ENCODE measurements around the gene ZDHHC11B.
"Not testable (repeated sequence)": the region's sequence is repeated elsewhere in the genome, so short reads cannot be mapped to it uniquely, and the experiment has no call there.

Gene ZDHHC11B

GRCh38 chr5:774854-775505, 9.5 kb downstream of the ZDHHC11B start:
- H3K36me3 ChIP-seq (ENCODE audit: insufficient read depth, low read length); H3K4me3 ChIP-seq (ENCODE audit: low read length); H3K4me1 ChIP-seq (ENCODE audit: insufficient read depth, low read length); H3K27me3 ChIP-seq (ENCODE audit: insufficient read depth, low read length); H3K9ac ChIP-seq (ENCODE audit: low read depth, low read length); H3K27ac ChIP-seq (ENCODE audit: low read depth, low read length); H3K9me3 ChIP-seq (ENCODE audit: insufficient read depth, low read depth, low read length): not testable (repeated sequence)
- WGBS = 94% methylated on average over 18 of the region's 18 CpGs

GRCh38 chr5:774304-774703, 10.2 kb downstream of the ZDHHC11B start:
- not testable (repeated sequence) for H3K4me1 ChIP-seq (ENCODE audit: insufficient read depth, low read length); H3K4me3 ChIP-seq (ENCODE audit: low read length); H3K27ac ChIP-seq (ENCODE audit: low read depth, low read length); H3K9ac ChIP-seq (ENCODE audit: low read depth, low read length); H3K36me3 ChIP-seq (ENCODE audit: insufficient read depth, low read length); H3K9me3 ChIP-seq (ENCODE audit: insufficient read depth, low read depth, low read length); H3K27me3 ChIP-seq (ENCODE audit: insufficient read depth, low read length)
- WGBS = 87% methylated on average over 6 of the region's 6 CpGs

GRCh38 chr5:773517-774264, 10.8 kb downstream of the ZDHHC11B start:
- no peaks in the 10 kb centered on the region for H3K36me3 ChIP-seq (ENCODE audit: insufficient read depth, low read length)
- WGBS = 91% methylated on average over 12 of the region's 12 CpGs
- no peaks in the 10 kb centered on the region for H3K27me3 ChIP-seq (ENCODE audit: insufficient read depth, low read length)
- no peak overlapping the region for H3K27ac ChIP-seq (ENCODE audit: low read depth, low read length)
- no peaks in the 10 kb centered on the region for H3K4me1 ChIP-seq (ENCODE audit: insufficient read depth, low read length)
- H3K4me3 ChIP-seq (ENCODE audit: low read length) = no peak overlapping the region
- no peaks in the 10 kb centered on the region for H3K9me3 ChIP-seq (ENCODE audit: insufficient read depth, low read depth, low read length)
- no peak overlapping the region for H3K9ac ChIP-seq (ENCODE audit: low read depth, low read length)

- not testable (repeated sequence) for H3K36me3 ChIP-seq (ENCODE audit: insufficient read depth, low read length); H3K4me3 ChIP-seq (ENCODE audit: low read length); H3K9ac ChIP-seq (ENCODE audit: low read depth, low read length); H3K4me1 ChIP-seq (ENCODE audit: insufficient read depth, low read length); H3K27ac ChIP-seq (ENCODE audit: low read depth, low read length); H3K27me3 ChIP-seq (ENCODE audit: insufficient read depth, low read length); H3K9me3 ChIP-seq (ENCODE audit: insufficient read depth, low read depth, low read length)
- 95% methylated on average over 13 of the region's 13 CpGs for WGBS
Observed at GRCh38 chr5:772931-773330, 11.6 kb downstream of the ZDHHC11B start.

GRCh38 chr5:772547-772890, 12.0 kb downstream of the ZDHHC11B start:
- not testable (repeated sequence) for H3K4me1 ChIP-seq (ENCODE audit: insufficient read depth, low read length); H3K9ac ChIP-seq (ENCODE audit: low read depth, low read length); H3K9me3 ChIP-seq (ENCODE audit: insufficient read depth, low read depth, low read length); H3K27me3 ChIP-seq (ENCODE audit: insufficient read depth, low read length); H3K36me3 ChIP-seq (ENCODE audit: insufficient read depth, low read length); H3K27ac ChIP-seq (ENCODE audit: low read depth, low read length); H3K4me3 ChIP-seq (ENCODE audit: low read length)
- WGBS = 95% methylated on average over 4 of the region's 14 CpGs

- H3K9me3 ChIP-seq (ENCODE audit: insufficient read depth, low read depth, low read length); H3K4me1 ChIP-seq (ENCODE audit: insufficient read depth, low read length); H3K27me3 ChIP-seq (ENCODE audit: insufficient read depth, low read length); H3K27ac ChIP-seq (ENCODE audit: low read depth, low read length); H3K36me3 ChIP-seq (ENCODE audit: insufficient read depth, low read length); H3K4me3 ChIP-seq (ENCODE audit: low read length); H3K9ac ChIP-seq (ENCODE audit: low read depth, low read length): not testable (repeated sequence)
- 86% methylated on average over 12 of the region's 31 CpGs for WGBS
Observed at GRCh38 chr5:771841-772546, 12.5 kb downstream of the ZDHHC11B start.

GRCh38 chr5:771087-771781, 13.3 kb downstream of the ZDHHC11B start:
- H3K27ac ChIP-seq (ENCODE audit: low read depth, low read length); H3K4me3 ChIP-seq (ENCODE audit: low read length); H3K9ac ChIP-seq (ENCODE audit: low read depth, low read length); H3K9me3 ChIP-seq (ENCODE audit: insufficient read depth, low read depth, low read length); H3K27me3 ChIP-seq (ENCODE audit: insufficient read depth, low read length); H3K36me3 ChIP-seq (ENCODE audit: insufficient read depth, low read length); H3K4me1 ChIP-seq (ENCODE audit: insufficient read depth, low read length): not testable (repeated sequence)
- 84% methylated on average over 17 of the region's 19 CpGs for WGBS

- not testable (repeated sequence) for H3K27me3 ChIP-seq (ENCODE audit: insufficient read depth, low read length); H3K4me1 ChIP-seq (ENCODE audit: insufficient read depth, low read length); H3K9me3 ChIP-seq (ENCODE audit: insufficient read depth, low read depth, low read length); H3K4me3 ChIP-seq (ENCODE audit: low read length); H3K27ac ChIP-seq (ENCODE audit: low read depth, low read length); H3K9ac ChIP-seq (ENCODE audit: low read depth, low read length); H3K36me3 ChIP-seq (ENCODE audit: insufficient read depth, low read length)
- 93% methylated on average over 3 of the region's 10 CpGs for WGBS
Observed at GRCh38 chr5:770585-770984, 13.9 kb downstream of the ZDHHC11B start.

GRCh38 chr5:769485-770145, 14.9 kb downstream of the ZDHHC11B start:
- H3K4me1 ChIP-seq (ENCODE audit: insufficient read depth, low read length); H3K9ac ChIP-seq (ENCODE audit: low read depth, low read length); H3K27ac ChIP-seq (ENCODE audit: low read depth, low read length); H3K4me3 ChIP-seq (ENCODE audit: low read length); H3K9me3 ChIP-seq (ENCODE audit: insufficient read depth, low read depth, low read length); H3K36me3 ChIP-seq (ENCODE audit: insufficient read depth, low read length); H3K27me3 ChIP-seq (ENCODE audit: insufficient read depth, low read length): not testable (repeated sequence)
- 95% methylated on average over 24 of the region's 29 CpGs for WGBS

GRCh38 chr5:766666-767431, 17.7 kb downstream of the ZDHHC11B start:
- H3K27ac ChIP-seq (ENCODE audit: low read depth, low read length) = no peak overlapping the region
- H3K9me3 ChIP-seq (ENCODE audit: insufficient read depth, low read depth, low read length) = no peaks in the 10 kb centered on the region
- H3K4me1 ChIP-seq (ENCODE audit: insufficient read depth, low read length) = no peaks in the 10 kb centered on the region
- H3K36me3 ChIP-seq (ENCODE audit: insufficient read depth, low read length) = no peaks in the 10 kb centered on the region
- H3K9ac ChIP-seq (ENCODE audit: low read depth, low read length) = no peak overlapping the region
- 90% methylated on average over 32 of the region's 32 CpGs for WGBS
- no peak overlapping the region for H3K4me3 ChIP-seq (ENCODE audit: low read length)
- no peaks in the 10 kb centered on the region for H3K27me3 ChIP-seq (ENCODE audit: insufficient read depth, low read length)

Measured in HUES64 (cell line).